H9 (cell line): ENCODE measurements around the gene RWDD4. TPM values are rescaled to one million over a fixed set of nuclear protein-coding genes. Genes with fewer than 3 reads are reported as not detected.

Experiments
- DNase-seq: peaks from one replicate; pipeline ENCODE4 v3.0.0-alpha.2; 2017
- H2AFZ ChIP-seq: one replicate; pipeline ENCODE4 v1.6.1; 2013; ENCODE audit warnings: mild to moderate bottlenecking, low read length, control low read depth, moderate library complexity
- H2AK5ac ChIP-seq: 2 replicates; pipeline ENCODE4 v1.6.1; 2013; ENCODE audit warnings: low read length, control low read depth, mixed read lengths; ENCODE audit not compliant: insufficient read length
- H2BK120ac ChIP-seq: one replicate; pipeline ENCODE4 v1.6.1; 2013; ENCODE audit warnings: low read depth, mild to moderate bottlenecking, low read length, control low read depth, inconsistent platforms; ENCODE audit not compliant: poor library complexity, severe bottlenecking
- H2BK12ac ChIP-seq: 2 replicates; pipeline ENCODE4 v1.6.1; 2013; ENCODE audit warnings: low read length, control low read depth, mixed read lengths, low read depth; ENCODE audit not compliant: insufficient read length
- H2BK15ac ChIP-seq: 2 replicates; pipeline ENCODE4 v1.6.1; 2013; ENCODE audit warnings: low read depth, low read length, control low read depth
- H2BK20ac ChIP-seq: one replicate; pipeline ENCODE4 v1.6.1; 2013; ENCODE audit warnings: low read depth, mild to moderate bottlenecking, low read length, control low read depth, inconsistent platforms; ENCODE audit not compliant: poor library complexity, severe bottlenecking
- H2BK5ac ChIP-seq: 2 replicates; pipeline ENCODE4 v1.6.1; 2013; ENCODE audit warnings: low read length, control low read depth, mixed read lengths; ENCODE audit not compliant: insufficient read length
- H3K14ac ChIP-seq: 2 replicates; pipeline ENCODE4 v1.6.1; 2013; ENCODE audit warnings: low read length, control low read depth; ENCODE audit not compliant: insufficient read depth
- H3K18ac ChIP-seq: 2 replicates; pipeline ENCODE4 v1.6.1; 2013; ENCODE audit warnings: low read depth, mild to moderate bottlenecking, mixed read lengths, low read length, control low read depth; ENCODE audit not compliant: insufficient read length
- H3K23ac ChIP-seq: 2 replicates; pipeline ENCODE4 v1.6.1; 2013; ENCODE audit warnings: low read length, control low read depth, mixed read lengths, low read depth; ENCODE audit not compliant: insufficient read length
- H3K23me2 ChIP-seq: 2 replicates; pipeline ENCODE4 v1.6.1; 2013; ENCODE audit warnings: low read depth, mild to moderate bottlenecking, mixed read lengths, low read length, control low read depth; ENCODE audit not compliant: insufficient read length, poor library complexity, severe bottlenecking
- H3K27ac ChIP-seq: 2 replicates; pipeline ENCODE4 v1.5.1; 2013; ENCODE audit warnings: low read length, control low read depth, mixed read lengths, low read depth; ENCODE audit not compliant: insufficient read length
- H3K27me3 ChIP-seq: 2 replicates; pipeline ENCODE4 v1.6.1; 2013; ENCODE audit warnings: low read length, control low read depth, inconsistent platforms; ENCODE audit not compliant: insufficient read depth
- H3K4ac ChIP-seq: 2 replicates; pipeline ENCODE4 v1.6.1; 2013; ENCODE audit warnings: low read depth, mild to moderate bottlenecking, control low read depth, inconsistent platforms, low read length, moderate library complexity
- H3K4me1 ChIP-seq: 2 replicates; pipeline ENCODE4 v1.6.1; 2013; ENCODE audit warnings: low read length, control low read depth, inconsistent platforms; ENCODE audit not compliant: insufficient read depth
- H3K4me2 ChIP-seq: 2 replicates; pipeline ENCODE4 v1.6.1; 2013; ENCODE audit warnings: low read length, control low read depth, mixed read lengths; ENCODE audit not compliant: insufficient read length, insufficient read depth
- H3K56ac ChIP-seq: 2 replicates; pipeline ENCODE4 v1.6.1; 2013; ENCODE audit warnings: low read depth, mild to moderate bottlenecking, mixed read lengths, low read length, control low read depth; ENCODE audit not compliant: insufficient read length
- H3K79me1 ChIP-seq: 2 replicates; pipeline ENCODE4 v1.6.1; 2013; ENCODE audit warnings: low read depth, mild to moderate bottlenecking, moderate library complexity, low read length, control low read depth, inconsistent platforms; ENCODE audit not compliant: insufficient read depth, poor library complexity, severe bottlenecking
- H3K79me2 ChIP-seq: 2 replicates; pipeline ENCODE4 v1.6.1; 2013; ENCODE audit warnings: low read length, control low read depth, inconsistent platforms; ENCODE audit not compliant: insufficient read depth
- H3K9ac ChIP-seq: 2 replicates; pipeline ENCODE4 v1.6.1; 2013; ENCODE audit warnings: low read length, control low read depth, mixed read lengths; ENCODE audit not compliant: insufficient read length; ENCODE audit errors: extremely low read depth
- H3K9me3 ChIP-seq: one replicate; pipeline ENCODE4 v1.6.1; 2013; ENCODE audit warnings: low read depth, low read length, inconsistent platforms; ENCODE audit not compliant: control insufficient read depth
- H3T11ph ChIP-seq: one replicate; pipeline ENCODE4 v1.6.1; 2013; ENCODE audit warnings: mild to moderate bottlenecking, low read length, control low read depth, inconsistent platforms
- H4K20me1 ChIP-seq: one replicate; pipeline ENCODE4 v1.6.1; 2013; ENCODE audit not compliant: control insufficient read depth, insufficient read length, insufficient read depth
- H4K5ac ChIP-seq: 2 replicates; pipeline ENCODE4 v1.6.1; 2013; ENCODE audit warnings: low read depth, mild to moderate bottlenecking, mixed read lengths, low read length, control low read depth; ENCODE audit not compliant: insufficient read length
- H4K8ac ChIP-seq: replicated peaks from 2 replicates; pipeline ENCODE4 v1.6.1; 2013; ENCODE audit warnings: low read length, control low read depth, mixed read lengths, low read depth; ENCODE audit not compliant: insufficient read length
- H4K91ac ChIP-seq: 2 replicates; pipeline ENCODE4 v1.6.1; 2013; ENCODE audit warnings: low read depth, mild to moderate bottlenecking, moderate library complexity, mixed read lengths, low read length, control low read depth; ENCODE audit not compliant: insufficient read length
- H3K27ac Mint-ChIP-seq, 3 experiments: 2 replicates in 2 of 3; 3 replicates in 1 of 3; pipeline ENCODE4 v1.8.0; 2020 to 2021; ENCODE audit warnings: mixed read lengths in 3 of 3, mild to moderate bottlenecking in 1 of 3, moderate library complexity in 1 of 3
- H3K27me3 Mint-ChIP-seq: 2 replicates; pipeline ENCODE4 v1.8.0; 2021; ENCODE audit warnings: low read depth, mild to moderate bottlenecking, moderate library complexity, mixed read lengths
- H3K36me3 Mint-ChIP-seq, 3 experiments: 2 replicates in 2 of 3; 3 replicates in 1 of 3; pipeline ENCODE4 v1.8.0; 2020 to 2021; ENCODE audit warnings: low read depth in 3 of 3, mixed read lengths in 3 of 3; ENCODE audit not compliant: insufficient read depth in 1 of 3
- H3K4me1 Mint-ChIP-seq, 2 experiments: 2 replicates each; pipeline ENCODE4 v1.8.0; 2020; ENCODE audit warnings: mixed read lengths in 2 of 2
- H3K4me3 Mint-ChIP-seq, 2 experiments: 2 replicates in 1 of 2; 3 replicates in 1 of 2; pipeline ENCODE4 v1.8.0; 2020 to 2021; ENCODE audit warnings: mild to moderate bottlenecking in 2 of 2, mixed read lengths in 2 of 2, moderate library complexity in 1 of 2
- H3K9me3 Mint-ChIP-seq, 2 experiments: 2 replicates in 1 of 2; 3 replicates in 1 of 2; pipeline ENCODE4 v1.8.0; 2020; ENCODE audit warnings: mild to moderate bottlenecking in 2 of 2, mixed read lengths in 2 of 2, moderate library complexity in 1 of 2
- WGBS: extraction: QIAGEN DNeasy Blood & Tissue Kit; methylation state at CpG from one replicate; pipeline ENCODE4 v1.1.7; 2013; ENCODE audit warnings: missing lambda C conversion rate, low lambda C conversion rate, mixed read lengths; ENCODE audit not compliant: insufficient read length; ENCODE audit errors: extremely low coverage; 5-methylcytosine and 5-hydroxymethylcytosine counted together
- total RNA-seq: library from RNA; stranded (reverse); gene quantifications from 2 replicates; pipeline ENCODE4 v1.2.1, GENCODE V29; 2021
- TF ChIP-seq, protein P1 (sequence below): fragments of 200-600 bp; sonication (generic); conservative IDR thresholded peaks from 3 replicates; pipeline ENCODE4 v1.8.0; 2021; ENCODE audit warnings: antibody characterized with exemption, mild to moderate bottlenecking

RWDD4 gene
- total RNA-seq, 1 experiment from 2014 or later = 17.8 TPM

GRCh38 chr4:183635741-183636140, 23.2 kb downstream of the RWDD4 start:
- H2BK12ac ChIP-seq = no peak overlapping the region
- no peak overlapping the region for H3K18ac ChIP-seq
- H3K27ac Mint-ChIP-seq = no peak overlapping the region; a peak in 3 of 7 replicates
- H3K4me3 Mint-ChIP-seq = no peak overlapping the region
- H3K14ac ChIP-seq = no peak overlapping the region
- H4K20me1 ChIP-seq = no peaks in the 10 kb centered on the region
- H4K91ac ChIP-seq = no peak overlapping the region
- no peak overlapping the region for H3K56ac ChIP-seq
- H2BK15ac ChIP-seq = no peak overlapping the region
- no peak overlapping the region for H2BK5ac ChIP-seq
- no peak overlapping the region for H4K8ac ChIP-seq
- H3K23ac ChIP-seq = no peak overlapping the region
- 100% methylated on average over 1 of the region's 5 CpGs for WGBS
- H3K4me1 ChIP-seq = no peaks in the 10 kb centered on the region; the same call in 1 of the 2 replicates
- H2BK120ac ChIP-seq = no peak overlapping the region
- H2BK20ac ChIP-seq = no peak overlapping the region
- H3K23me2 ChIP-seq = no peaks in the 10 kb centered on the region
- no peak overlapping the region for H3K27ac ChIP-seq
- H3K9me3 Mint-ChIP-seq = no peaks in the 10 kb centered on the region
- H3K9me3 ChIP-seq = no peaks in the 10 kb centered on the region
- no peak overlapping the region for H3T11ph ChIP-seq
- no peak overlapping the region for H4K5ac ChIP-seq
- H3K27me3 ChIP-seq = no peaks in the 10 kb centered on the region
- peaks cover 31 to 34% of the 10 kb centered on the region in 2 experiments for H3K4me1 Mint-ChIP-seq
- no peaks in the 10 kb centered on the region for H3K79me1 ChIP-seq
- no peak overlapping the region for H3K4me2 ChIP-seq
- no peak overlapping the region for H2AFZ ChIP-seq
- no peak overlapping the region for H3K9ac ChIP-seq
- H3K79me2 ChIP-seq = no peaks in the 10 kb centered on the region
- no peaks in the 10 kb centered on the region for H3K27me3 Mint-ChIP-seq
- no peaks in the 10 kb centered on the region for H3K36me3 Mint-ChIP-seq
- H3K4ac ChIP-seq = no peak overlapping the region
- H2AK5ac ChIP-seq = no peak overlapping the region
- no peak for DNase-seq
- TF ChIP-seq, protein P1, sequence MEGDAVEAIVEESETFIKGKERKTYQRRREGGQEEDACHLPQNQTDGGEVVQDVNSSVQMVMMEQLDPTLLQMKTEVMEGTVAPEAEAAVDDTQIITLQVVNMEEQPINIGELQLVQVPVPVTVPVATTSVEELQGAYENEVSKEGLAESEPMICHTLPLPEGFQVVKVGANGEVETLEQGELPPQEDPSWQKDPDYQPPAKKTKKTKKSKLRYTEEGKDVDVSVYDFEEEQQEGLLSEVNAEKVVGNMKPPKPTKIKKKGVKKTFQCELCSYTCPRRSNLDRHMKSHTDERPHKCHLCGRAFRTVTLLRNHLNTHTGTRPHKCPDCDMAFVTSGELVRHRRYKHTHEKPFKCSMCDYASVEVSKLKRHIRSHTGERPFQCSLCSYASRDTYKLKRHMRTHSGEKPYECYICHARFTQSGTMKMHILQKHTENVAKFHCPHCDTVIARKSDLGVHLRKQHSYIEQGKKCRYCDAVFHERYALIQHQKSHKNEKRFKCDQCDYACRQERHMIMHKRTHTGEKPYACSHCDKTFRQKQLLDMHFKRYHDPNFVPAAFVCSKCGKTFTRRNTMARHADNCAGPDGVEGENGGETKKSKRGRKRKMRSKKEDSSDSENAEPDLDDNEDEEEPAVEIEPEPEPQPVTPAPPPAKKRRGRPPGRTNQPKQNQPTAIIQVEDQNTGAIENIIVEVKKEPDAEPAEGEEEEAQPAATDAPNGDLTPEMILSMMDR = no peak
